Measurements from ENCODE around the gene PARD3.
"Not testable (repeated sequence)": the region's sequence is repeated elsewhere in the genome, so short reads cannot be mapped to it uniquely, and the experiment has no call there.

Gene PARD3

GRCh38 chr10:34464000-34464399 is 351.1 kb downstream of the PARD3 start:
- no peak for DNase-seq (ENCODE audit: low spot score)

- DNase-seq (ENCODE audit: low spot score), result no peak
These were observed 352.1 kb downstream of the PARD3 start for GRCh38 chr10:34462993-34463392.

GRCh38 chr10:34462056-34462455 is 353.0 kb downstream of the PARD3 start:
- DNase-seq (ENCODE audit: low spot score), result no peak

GRCh38 chr10:34454590-34455261 is 360.4 kb downstream of the PARD3 start:
- no peak for DNase-seq (ENCODE audit: low spot score)

- DNase-seq (ENCODE audit: low spot score), result no peak
These were observed 365.3 kb downstream of the PARD3 start for GRCh38 chr10:34449836-34450235.

GRCh38 chr10:34446049-34446448 is 369.0 kb downstream of the PARD3 start:
- no peak for DNase-seq (ENCODE audit: low spot score)

- DNase-seq (ENCODE audit: low spot score), result no peak
These were observed 370.6 kb downstream of the PARD3 start for GRCh38 chr10:34444223-34445183.

GRCh38 chr10:34439386-34439785 is 375.7 kb downstream of the PARD3 start:
- DNase-seq (ENCODE audit: low spot score), result not testable (repeated sequence)

GRCh38 chr10:34438741-34439140 is 376.4 kb downstream of the PARD3 start:
- DNase-seq (ENCODE audit: low spot score), result no peak

GRCh38 chr10:34437906-34438305 is 377.2 kb downstream of the PARD3 start:
- no peak for DNase-seq (ENCODE audit: low spot score)

GRCh38 chr10:34434119-34434594 is 380.9 kb downstream of the PARD3 start:
- no peak for DNase-seq (ENCODE audit: low spot score)

- DNase-seq (ENCODE audit: low spot score), result no peak
These were observed 381.6 kb downstream of the PARD3 start for GRCh38 chr10:34433241-34434076.

- no peak for DNase-seq (ENCODE audit: low spot score)
These were observed 382.5 kb downstream of the PARD3 start for GRCh38 chr10:34432589-34432988.

- peak; percentile 15 for DNase-seq (ENCODE audit: low spot score)
These were observed 384.4 kb downstream of the PARD3 start for GRCh38 chr10:34430685-34431084.

- no peak for DNase-seq (ENCODE audit: low spot score)
These were observed 386.6 kb downstream of the PARD3 start for GRCh38 chr10:34428501-34428900.

- no peak for DNase-seq (ENCODE audit: low spot score)
These were observed 387.2 kb downstream of the PARD3 start for GRCh38 chr10:34427911-34428216.

GRCh38 chr10:34427158-34427910 is 387.8 kb downstream of the PARD3 start:
- not testable (repeated sequence) for DNase-seq (ENCODE audit: low spot score)

- DNase-seq (ENCODE audit: low spot score), result not testable (repeated sequence)
These were observed 388.4 kb downstream of the PARD3 start for GRCh38 chr10:34426538-34427157.

- no peak for DNase-seq (ENCODE audit: low spot score)
These were observed 389.1 kb downstream of the PARD3 start for GRCh38 chr10:34426041-34426440.

- DNase-seq (ENCODE audit: low spot score), result no peak
These were observed 391.1 kb downstream of the PARD3 start for GRCh38 chr10:34423673-34424625.
